Liver (tissue), 9 donors: Measurements from ENCODE around the gene FSTL1. TPM values are rescaled to one million over a fixed set of nuclear protein-coding genes. Genes with fewer than 3 reads are reported as not detected.

ENCODE experiments used
- DNase-seq: peaks from one replicate; pipeline ENCODE4 v3.0.0-alpha.2; 2017; ENCODE audit warnings: low spot score
- H3K27ac ChIP-seq, 2 donors: one replicate each; pipeline ENCODE4 v1.7.0; 2013; ENCODE audit warnings: inconsistent platforms in 2 of 2, low read length in 2 of 2, control low read depth in 1 of 2, low read depth in 1 of 2, mild to moderate bottlenecking in 1 of 2
- H3K27me3 ChIP-seq, 4 donors: one replicate each; pipeline versions ENCODE4 v1.6.1 to v1.7.0; 2013; ENCODE audit warnings: low read length in 3 of 4, inconsistent platforms in 1 of 4, mild to moderate bottlenecking in 1 of 4, moderate library complexity in 1 of 4; ENCODE audit not compliant: control insufficient read depth in 4 of 4, insufficient read depth in 4 of 4
- H3K36me3 ChIP-seq, 4 donors: one replicate each; pipeline versions ENCODE4 v1.6.1 to v1.7.0; 2013; ENCODE audit warnings: low read length in 3 of 4, mild to moderate bottlenecking in 3 of 4, low read depth in 1 of 4, moderate library complexity in 1 of 4; ENCODE audit not compliant: control insufficient read depth in 4 of 4, insufficient read depth in 3 of 4
- H3K4me1 ChIP-seq, 4 donors: one replicate each; pipeline versions ENCODE4 v1.6.1 to v1.7.0; 2013; ENCODE audit warnings: low read length in 3 of 4, mild to moderate bottlenecking in 3 of 4, moderate library complexity in 1 of 4; ENCODE audit not compliant: control insufficient read depth in 4 of 4, insufficient read depth in 4 of 4
- H3K4me3 ChIP-seq, 3 donors: one replicate each; pipeline versions ENCODE4 v1.6.1 to v1.7.0; 2013; ENCODE audit warnings: low read length in 3 of 3, control low read depth in 1 of 3, low read depth in 1 of 3, mild to moderate bottlenecking in 1 of 3
- H3K9ac ChIP-seq, 2 donors: one replicate each; pipeline ENCODE4 v1.7.0; 2013; ENCODE audit warnings: low read length in 2 of 2, mild to moderate bottlenecking in 2 of 2, moderate library complexity in 2 of 2, control low read depth in 1 of 2, low read depth in 1 of 2
- H3K9me3 ChIP-seq, 4 donors: one replicate each; pipeline versions ENCODE4 v1.6.1 to v1.7.0; 2013; ENCODE audit warnings: low read length in 3 of 4; ENCODE audit not compliant: control insufficient read depth in 4 of 4
- ATF3 ChIP-seq: IDR thresholded peaks from 2 replicates; pipeline ENCODE4 v1.6.1; 2016; ENCODE audit warnings: antibody characterized with exemption
- CTCF ChIP-seq: fragments of 150-350 bp; IDR thresholded peaks from 2 replicates; pipeline ENCODE4 v1.5.1; 2017; ENCODE audit warnings: improper control_type of control experiment, low read depth, low read length; ENCODE audit not compliant: missing input control
- EGR1 ChIP-seq, 2 donors: IDR thresholded peaks; 2 replicates each; pipeline ENCODE4 v1.6.1; 2016 to 2018; ENCODE audit warnings: antibody characterized with exemption in 2 of 2, low read depth in 2 of 2
- FOXA1 ChIP-seq: IDR thresholded peaks from 2 replicates; pipeline ENCODE4 v1.6.1; 2016; ENCODE audit warnings: antibody characterized with exemption
- FOXA2 ChIP-seq: IDR thresholded peaks from 2 replicates; pipeline ENCODE4 v1.6.1; 2016; ENCODE audit warnings: antibody characterized with exemption
- GABPA ChIP-seq, 2 donors: IDR thresholded peaks in 1 of 2; conservative IDR thresholded peaks in 1 of 2; 2 replicates each; pipeline ENCODE4 v1.6.1; 2016; ENCODE audit warnings: antibody characterized with exemption in 2 of 2, mild to moderate bottlenecking in 1 of 2, moderate library complexity in 1 of 2
- HNF4A ChIP-seq, 2 donors: conservative IDR thresholded peaks; 2 replicates each; pipeline ENCODE4 v1.6.1; 2016; ENCODE audit warnings: antibody characterized with exemption in 2 of 2, mild to moderate bottlenecking in 2 of 2
- HNF4G ChIP-seq: IDR thresholded peaks from 2 replicates; pipeline ENCODE4 v1.6.1; 2016; ENCODE audit warnings: antibody characterized with exemption
- JUND ChIP-seq, 2 donors: IDR thresholded peaks; 2 replicates each; pipeline ENCODE4 v1.6.1; 2016; ENCODE audit warnings: antibody characterized with exemption in 2 of 2
- MAX ChIP-seq: IDR thresholded peaks from 2 replicates; pipeline ENCODE4 v1.6.1; 2016; ENCODE audit warnings: antibody characterized with exemption
- NR2F2 ChIP-seq: IDR thresholded peaks from 2 replicates; pipeline ENCODE4 v1.6.1; 2016; ENCODE audit warnings: antibody characterized with exemption
- RAD21 ChIP-seq, 2 donors: IDR thresholded peaks; 2 replicates each; pipeline ENCODE4 v1.6.1; 2016; ENCODE audit warnings: antibody characterized with exemption in 2 of 2, mild to moderate bottlenecking in 2 of 2
- REST ChIP-seq: IDR thresholded peaks from 2 replicates; pipeline ENCODE4 v1.6.1; 2016; ENCODE audit warnings: antibody characterized with exemption, mild to moderate bottlenecking
- RXRA ChIP-seq, 2 donors: IDR thresholded peaks; 2 replicates each; pipeline ENCODE4 v1.6.1; 2017 to 2018; ENCODE audit warnings: antibody characterized with exemption in 2 of 2, mild to moderate bottlenecking in 1 of 2
- SP1 ChIP-seq: IDR thresholded peaks from 2 replicates; pipeline ENCODE4 v1.6.1; 2018; ENCODE audit warnings: antibody characterized with exemption, mild to moderate bottlenecking
- TAF1 ChIP-seq: conservative IDR thresholded peaks from 2 replicates; pipeline ENCODE4 v1.6.1; 2016; ENCODE audit warnings: antibody characterized with exemption, mild to moderate bottlenecking
- YY1 ChIP-seq: IDR thresholded peaks from 2 replicates; pipeline ENCODE4 v1.6.1; 2016; ENCODE audit warnings: antibody characterized with exemption, mild to moderate bottlenecking
- ZBTB33 ChIP-seq: IDR thresholded peaks from 2 replicates; pipeline ENCODE4 v1.6.1; 2016; ENCODE audit warnings: antibody characterized with exemption
- WGBS: extraction: QIAGEN DNeasy Blood & Tissue Kit; methylation state at CpG from one replicate; pipeline ENCODE4 v1.1.7; 2013; 5-methylcytosine and 5-hydroxymethylcytosine counted together
- polyA plus RNA-seq, 2 donors: library from polyadenylated mRNA; stranded (reverse) in 1 of 2; unstranded in 1 of 2; fragments of 200-250 nt in 1 of 2; fragments of >200 nt in 1 of 2; fragmentation: Nextera tagmentation in 1 of 2; extraction: Ambion mirVana in 1 of 2; gene quantifications; one replicate each; pipeline versions ENCODE4 v1.2.1 to v1.2.3, GENCODE V29; 2013 to 2015
- total RNA-seq, 2 donors: library from RNA; depleted of rRNA; stranded (reverse); fragments of >200 nt; gene quantifications; one replicate each; pipeline ENCODE4 v1.2.3, GENCODE V29; 2014
- donor health status: healthy.
- donor health status: healthy.
- donor health status: healthy.
- donor health status: healthy.
- donor health status: healthy.

The FSTL1 gene
- total and polyA plus RNA-seq, 4 donors: 9.6 to 67.5 (median 24.6) TPM

- 97% methylated on average over 1 of the region's 1 CpG for WGBS
- no peak for DNase-seq
- Histone ChIP-seq H3K4me1 (peaks cover 0 to 9% (median 3%) of the 10 kb centered on the region in 4 donors), H3K9ac (no peak overlapping the region), H3K27ac (no peak overlapping the region), H3K4me3 (no peak overlapping the region), H3K27me3 (no peaks in the 10 kb centered on the region), H3K36me3 (no peaks in the 10 kb centered on the region), H3K9me3 (no peaks in the 10 kb centered on the region)
- TF ChIP-seq MAX (no peak), SP1 (no peak), ATF3 (no peak), FOXA2 (no peak), RAD21 (IDR thresholded peaks at IDR 0.05) (no peak), FOXA1 (no peak), HNF4G (no peak), GABPA (IDR thresholded peaks at IDR 0.05 in 1 of 2, conservative IDR thresholded peaks at IDR 0.05 in 1 of 2) (no peak), NR2F2 (no peak)
Observed at GRCh38 chr3:120355486-120355885, 95.3 kb downstream of the FSTL1 start.

GRCh38 chr3:120353463-120353862 is 97.3 kb downstream of the FSTL1 start:
- no peak overlapping the region for H3K4me3 ChIP-seq
- no peak overlapping the region for H3K9ac ChIP-seq
- H3K9me3 ChIP-seq: no peaks in the 10 kb centered on the region
- H3K27ac ChIP-seq: no peak overlapping the region
- no peaks in the 10 kb centered on the region for H3K27me3 ChIP-seq
- H3K36me3 ChIP-seq: no peaks in the 10 kb centered on the region
- TF ChIP-seq ZBTB33 (no peak), RXRA (IDR thresholded peaks at IDR 0.05) (no peak), YY1 (no peak), HNF4A (conservative IDR thresholded peaks at IDR 0.05) (no peak), FOXA2 (no peak), HNF4G (no peak), REST (no peak), ATF3 (no peak), CTCF (no peak), NR2F2 (no peak), EGR1 (IDR thresholded peaks at IDR 0.05; ENCODE audit: low read depth in 2 of 2) (no peak), FOXA1 (no peak), JUND (IDR thresholded peaks at IDR 0.05) (no peak), GABPA (IDR thresholded peaks at IDR 0.05 in 1 of 2, conservative IDR thresholded peaks at IDR 0.05 in 1 of 2) (no peak), SP1 (no peak), TAF1 (no peak), RAD21 (IDR thresholded peaks at IDR 0.05) (no peak), MAX (no peak)
- DNase-seq: no peak
- peaks cover 3 to 17% (median 7%) of the 10 kb centered on the region in 4 donors for H3K4me1 ChIP-seq
